ENCODE data around the gene NCK2. TPM values are rescaled to one million over a fixed set of nuclear protein-coding genes. Genes with fewer than 3 reads are reported as not detected.
A peak's percentile ranks its signal among the peaks of the same experiment; 100 is the strongest.

NCK2 gene
- total and polyA plus RNA-seq, 2 donors: 14.5 to 31.4 TPM

DNA sequence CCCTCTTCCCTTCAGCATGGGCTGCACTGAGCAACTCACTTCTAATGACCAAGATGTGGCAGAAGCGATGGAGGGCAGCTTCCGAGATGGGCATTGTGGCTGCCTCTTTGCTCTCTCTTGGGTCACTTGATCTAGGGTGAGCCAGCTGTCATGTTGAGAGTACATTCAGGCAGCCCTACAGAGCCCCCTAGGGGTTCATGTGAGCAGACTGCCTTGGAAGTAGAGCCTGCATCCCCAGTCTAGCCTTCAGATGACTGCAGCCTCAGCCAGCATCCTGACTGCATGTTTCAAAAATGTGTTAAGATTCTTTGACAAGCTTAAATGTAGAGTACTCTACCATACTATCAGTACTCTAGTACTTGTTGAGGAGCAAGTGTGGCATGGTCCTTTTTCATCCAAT lies 143.9 kb downstream of the NCK2 start:
- no peak overlapping the region for H3K27ac ChIP-seq (ENCODE audit: low read depth in 1 of 2, low read length in 1 of 2)
- H3K4me3 ChIP-seq (ENCODE audit: low read length in 2 of 2): no peak overlapping the region
- no peak for DNase-seq (ENCODE audit: low read depth in 6 of 9, low spot score in 9 of 9)
- whole genome bisulfite sequencing: 97% methylated on average over 2 of the region's 2 CpGs
- H3K4me1 ChIP-seq (ENCODE audit: control insufficient read depth in 2 of 2, insufficient read depth in 2 of 2, low read length in 2 of 2): peaks cover 3 to 12% of the 10 kb centered on the region in 2 donors
- peaks cover 34 to 36% of the 10 kb centered on the region in 2 donors for H3K36me3 ChIP-seq (ENCODE audit: control insufficient read depth in 2 of 2, insufficient read depth in 2 of 2, low read length in 1 of 2)
- H3K27me3 ChIP-seq (ENCODE audit: control insufficient read depth in 2 of 2, insufficient read depth in 1 of 2, low read length in 1 of 2): no peaks in the 10 kb centered on the region
- H3K9me3 ChIP-seq (ENCODE audit: control insufficient read depth in 2 of 2, insufficient read depth in 1 of 2, low read length in 1 of 2): peaks cover 2 to 17% of the 10 kb centered on the region in 2 donors

- Histone ChIP-seq H3K4me1 (ENCODE audit: control insufficient read depth in 2 of 2, insufficient read depth in 2 of 2, low read length in 2 of 2) (peaks cover 3 to 8% of the 10 kb centered on the region in 2 donors), H3K27ac (ENCODE audit: low read depth in 1 of 2, low read length in 1 of 2) (no peak overlapping the region), H3K36me3 (ENCODE audit: control insufficient read depth in 2 of 2, insufficient read depth in 2 of 2, low read length in 1 of 2) (peaks cover 32 to 39% of the 10 kb centered on the region in 2 donors), H3K27me3 (ENCODE audit: control insufficient read depth in 2 of 2, insufficient read depth in 1 of 2, low read length in 1 of 2) (no peaks in the 10 kb centered on the region), H3K9me3 (ENCODE audit: control insufficient read depth in 2 of 2, insufficient read depth in 1 of 2, low read length in 1 of 2) (peaks cover 2 to 17% of the 10 kb centered on the region in 2 donors), H3K4me3 (ENCODE audit: low read length in 2 of 2) (no peak overlapping the region)
- whole genome bisulfite sequencing: 98% methylated on average over 3 of the region's 3 CpGs
- DNase-seq (ENCODE audit: low read depth in 6 of 9, low spot score in 9 of 9): no peak
These were observed 144.3 kb downstream of the NCK2 start for GRCh38 chr2:105889046-105889445.

- peaks cover 4 to 15% of the 10 kb centered on the region in 2 donors for H3K4me1 ChIP-seq (ENCODE audit: control insufficient read depth in 2 of 2, insufficient read depth in 2 of 2, low read length in 2 of 2)
- H3K27ac ChIP-seq (ENCODE audit: low read depth in 1 of 2, low read length in 1 of 2): no peak overlapping the region
- 96% methylated on average over 2 of the region's 2 CpGs for WGBS
These were observed 145.4 kb downstream of the NCK2 start for GRCh38 chr2:105890111-105890510.

GRCh38 chr2:105890856-105891255 lies 146.1 kb downstream of the NCK2 start:
- Histone ChIP-seq H3K36me3 (ENCODE audit: control insufficient read depth in 2 of 2, insufficient read depth in 2 of 2, low read length in 1 of 2) (peaks cover 33 to 44% of the 10 kb centered on the region in 2 donors), H3K27me3 (ENCODE audit: control insufficient read depth in 2 of 2, insufficient read depth in 1 of 2, low read length in 1 of 2) (no peaks in the 10 kb centered on the region), H3K4me3 (ENCODE audit: low read length in 2 of 2) (no peak overlapping the region), H3K9me3 (ENCODE audit: control insufficient read depth in 2 of 2, insufficient read depth in 1 of 2, low read length in 1 of 2) (peaks cover 2 to 17% of the 10 kb centered on the region in 2 donors), H3K27ac (ENCODE audit: low read depth in 1 of 2, low read length in 1 of 2) (no peak overlapping the region), H3K4me1 (ENCODE audit: control insufficient read depth in 2 of 2, insufficient read depth in 2 of 2, low read length in 2 of 2) (peaks cover 11 to 21% of the 10 kb centered on the region in 2 donors)
- DNase-seq (ENCODE audit: low read depth in 6 of 9, low spot score in 9 of 9): no peak
- 97% methylated on average over 10 of the region's 10 CpGs for WGBS

More at GRCh38 chr2:105890111-105890510, 145.4 kb downstream of the NCK2 start:
- peaks cover 2 to 17% of the 10 kb centered on the region in 2 donors for H3K9me3 ChIP-seq (ENCODE audit: control insufficient read depth in 2 of 2, insufficient read depth in 1 of 2, low read length in 1 of 2)
- peaks cover 33 to 44% of the 10 kb centered on the region in 2 donors for H3K36me3 ChIP-seq (ENCODE audit: control insufficient read depth in 2 of 2, insufficient read depth in 2 of 2, low read length in 1 of 2)
- no peak overlapping the region for H3K4me3 ChIP-seq (ENCODE audit: low read length in 2 of 2)
- DNase-seq (ENCODE audit: low read depth in 6 of 9, low spot score in 9 of 9): no peak
- no peaks in the 10 kb centered on the region for H3K27me3 ChIP-seq (ENCODE audit: control insufficient read depth in 2 of 2, insufficient read depth in 1 of 2, low read length in 1 of 2)

GRCh38 chr2:105893011-105893995 lies 148.6 kb downstream of the NCK2 start:
- H3K36me3 ChIP-seq (ENCODE audit: control insufficient read depth in 2 of 2, insufficient read depth in 2 of 2, low read length in 1 of 2): peaks cover 32 to 34% of the 10 kb centered on the region in 2 donors
- H3K27ac ChIP-seq (ENCODE audit: low read depth in 1 of 2, low read length in 1 of 2): no peak overlapping the region
- no peak overlapping the region for H3K4me3 ChIP-seq (ENCODE audit: low read length in 2 of 2)
- no peak for DNase-seq (ENCODE audit: low read depth in 6 of 9, low spot score in 9 of 9)
- H3K9me3 ChIP-seq (ENCODE audit: control insufficient read depth in 2 of 2, insufficient read depth in 1 of 2, low read length in 1 of 2): peaks cover 2 to 22% of the 10 kb centered on the region in 2 donors
- H3K4me1 ChIP-seq (ENCODE audit: control insufficient read depth in 2 of 2, insufficient read depth in 2 of 2, low read length in 2 of 2): peaks cover 17 to 33% of the 10 kb centered on the region in 2 donors
- WGBS: 96% methylated on average over 51 of the region's 51 CpGs
- H3K27me3 ChIP-seq (ENCODE audit: control insufficient read depth in 2 of 2, insufficient read depth in 1 of 2, low read length in 1 of 2): no peaks in the 10 kb centered on the region

GRCh38 chr2:105894327-105894944 lies 149.7 kb downstream of the NCK2 start:
- Histone ChIP-seq H3K27me3 (ENCODE audit: control insufficient read depth in 2 of 2, insufficient read depth in 1 of 2, low read length in 1 of 2) (no peaks in the 10 kb centered on the region), H3K36me3 (ENCODE audit: control insufficient read depth in 2 of 2, insufficient read depth in 2 of 2, low read length in 1 of 2) (peaks cover 21 to 25% of the 10 kb centered on the region in 2 donors), H3K27ac (ENCODE audit: low read depth in 1 of 2, low read length in 1 of 2) (no peak overlapping the region), H3K4me1 (ENCODE audit: control insufficient read depth in 2 of 2, insufficient read depth in 2 of 2, low read length in 2 of 2) (peaks cover 17 to 33% of the 10 kb centered on the region in 2 donors), H3K9me3 (ENCODE audit: control insufficient read depth in 2 of 2, insufficient read depth in 1 of 2, low read length in 1 of 2) (peaks cover 0 to 13% of the 10 kb centered on the region in 2 donors), H3K4me3 (ENCODE audit: low read length in 2 of 2) (no peak overlapping the region)
- 98% methylated on average over 13 of the region's 13 CpGs for WGBS
- no peak for DNase-seq (ENCODE audit: low read depth in 6 of 9, low spot score in 9 of 9)

GRCh38 chr2:105895990-105896764 lies 151.5 kb downstream of the NCK2 start:
- Histone ChIP-seq H3K27ac (ENCODE audit: low read depth in 1 of 2, low read length in 1 of 2) (peak overlapping the region in 1 of 2 donors; percentile 70), H3K36me3 (ENCODE audit: control insufficient read depth in 2 of 2, insufficient read depth in 2 of 2, low read length in 1 of 2) (peaks cover 18 to 21% of the 10 kb centered on the region in 2 donors)
- WGBS: 23% methylated on average over 10 of the region's 10 CpGs

DNA sequence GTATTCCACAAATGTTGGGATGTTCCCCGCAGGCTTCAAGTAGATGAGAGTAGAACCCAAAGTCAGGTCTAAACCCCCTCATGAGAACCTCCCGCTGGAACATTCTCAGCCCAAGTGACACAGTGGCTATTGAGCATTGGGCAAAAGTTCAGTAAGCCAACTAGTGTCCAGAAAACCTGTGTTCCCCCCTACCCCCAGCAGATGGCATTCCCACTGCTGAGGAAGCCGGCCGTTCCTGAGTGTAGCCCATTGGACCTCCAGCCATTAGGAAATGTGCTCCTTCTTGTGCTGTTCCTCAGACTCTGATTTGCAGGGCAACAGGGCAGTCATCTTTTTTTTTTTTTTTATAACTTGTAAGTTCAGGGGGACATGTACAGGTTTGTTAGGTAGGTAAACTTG lies 152.1 kb downstream of the NCK2 start:
- Histone ChIP-seq H3K36me3 (ENCODE audit: control insufficient read depth in 2 of 2, insufficient read depth in 2 of 2, low read length in 1 of 2) (peaks cover 18 to 21% of the 10 kb centered on the region in 2 donors), H3K9me3 (ENCODE audit: control insufficient read depth in 2 of 2, insufficient read depth in 1 of 2, low read length in 1 of 2) (peaks cover 0 to 17% of the 10 kb centered on the region in 2 donors), H3K27ac (ENCODE audit: low read depth in 1 of 2, low read length in 1 of 2) (peak overlapping the region in 1 of 2 donors; percentile 70)

More at GRCh38 chr2:105895990-105896764, 151.5 kb downstream of the NCK2 start:
- Histone ChIP-seq H3K4me1 (ENCODE audit: control insufficient read depth in 2 of 2, insufficient read depth in 2 of 2, low read length in 2 of 2) (peaks cover 17 to 26% of the 10 kb centered on the region in 2 donors), H3K27me3 (ENCODE audit: control insufficient read depth in 2 of 2, insufficient read depth in 1 of 2, low read length in 1 of 2) (no peaks in the 10 kb centered on the region), H3K9me3 (ENCODE audit: control insufficient read depth in 2 of 2, insufficient read depth in 1 of 2, low read length in 1 of 2) (peaks cover 0 to 13% of the 10 kb centered on the region in 2 donors), H3K4me3 (ENCODE audit: low read length in 2 of 2) (no peak overlapping the region)
- peak; percentile 32 to 83 (median 44) for DNase-seq (ENCODE audit: low read depth in 6 of 9, low spot score in 9 of 9)

More for the DNA sequence above, 152.1 kb downstream of the NCK2 start:
- Histone ChIP-seq H3K4me1 (ENCODE audit: control insufficient read depth in 2 of 2, insufficient read depth in 2 of 2, low read length in 2 of 2) (peaks cover 17 to 26% of the 10 kb centered on the region in 2 donors), H3K27me3 (ENCODE audit: control insufficient read depth in 2 of 2, insufficient read depth in 1 of 2, low read length in 1 of 2) (no peaks in the 10 kb centered on the region), H3K4me3 (ENCODE audit: low read length in 2 of 2) (no peak overlapping the region)
- WGBS: 96% methylated on average over 4 of the region's 4 CpGs
- no peak for DNase-seq (ENCODE audit: low read depth in 6 of 9, low spot score in 9 of 9)

Data from thymus (tissue), 11 donors.